HL-60/S4 treated with retinoic acid at 250 ng/mL for 4 days and 3 days (cell line): ENCODE data around the gene MAGI1.

Experiments
- in situ Hi-C: fragments of 300-500 bp; cut with MboI; formaldehyde crosslinking; loops from 2 replicates; pipeline ENCODE4 v1.7.0; 2022; ENCODE audit warnings: low sequenced_read_pairs

MAGI1 gene

GRCh38 chr3:65466300-65466988 lies 572.3 kb downstream of the MAGI1 start:
- in situ Hi-C loops, result no loop called here

- in situ Hi-C loops, result no loop called here
Observed at GRCh38 chr3:65449841-65450428, 588.8 kb downstream of the MAGI1 start.

- in situ Hi-C loops, result no loop called here
Observed at GRCh38 chr3:65448120-65448519, 590.6 kb downstream of the MAGI1 start.

GRCh38 chr3:65445573-65446169 lies 593.0 kb downstream of the MAGI1 start:
- in situ Hi-C loops, result no loop called here

GRCh38 chr3:65444447-65444815 lies 594.3 kb downstream of the MAGI1 start:
- in situ Hi-C loops, result no loop called here

GRCh38 chr3:65443739-65444446 lies 594.8 kb downstream of the MAGI1 start:
- in situ Hi-C loops, result no loop called here

GRCh38 chr3:65439641-65440284 lies 599.0 kb downstream of the MAGI1 start:
- in situ Hi-C loops, result no loop called here

- in situ Hi-C loops, result no loop called here
Observed at GRCh38 chr3:65438612-65439011, 600.1 kb downstream of the MAGI1 start.

GRCh38 chr3:65438096-65438495 lies 600.6 kb downstream of the MAGI1 start:
- in situ Hi-C loops, result no loop called here

GRCh38 chr3:65436580-65436979 lies 602.1 kb downstream of the MAGI1 start:
- in situ Hi-C loops, result no loop called here

GRCh38 chr3:65433480-65433879 lies 605.2 kb downstream of the MAGI1 start:
- in situ Hi-C loops, result no loop called here

- in situ Hi-C loops, result no loop called here
Observed at GRCh38 chr3:65432388-65433003, 606.2 kb downstream of the MAGI1 start.

- in situ Hi-C loops, result no loop called here
Observed at GRCh38 chr3:65425880-65426279, 612.8 kb downstream of the MAGI1 start.

- in situ Hi-C loops, result no loop called here
Observed at GRCh38 chr3:65422154-65422553, 616.6 kb downstream of the MAGI1 start.

GRCh38 chr3:65419233-65419632 lies 619.5 kb downstream of the MAGI1 start:
- in situ Hi-C loops, result no loop called here

GRCh38 chr3:65413891-65414290 lies 624.8 kb downstream of the MAGI1 start:
- in situ Hi-C loops, result no loop called here

GRCh38 chr3:65412588-65412987 lies 626.1 kb downstream of the MAGI1 start:
- in situ Hi-C loops, result no loop called here

GRCh38 chr3:65411367-65411766 lies 627.4 kb downstream of the MAGI1 start:
- in situ Hi-C loops, result no loop called here

GRCh38 chr3:65409176-65409569 lies 629.5 kb downstream of the MAGI1 start:
- in situ Hi-C loops, result no loop called here

- in situ Hi-C loops, result no loop called here
Observed at GRCh38 chr3:65408531-65409175, 630.1 kb downstream of the MAGI1 start.
